Right lobe of liver (tissue), 6 donors: ENCODE data around the gene RTL3. TPM values are rescaled to one million over a fixed set of nuclear protein-coding genes. Genes with fewer than 3 reads are reported as not detected.

Experiments used
- ATAC-seq, 4 donors: fragments of 200-7000 bp; cut with Tn5 transposase; one replicate each; pipeline ENCODE4 v1.9.1; 2020; ENCODE audit warnings: mild to moderate bottlenecking in 4 of 4, moderate library complexity in 4 of 4
- DNase-seq, 3 donors: peaks; one replicate each; pipeline ENCODE4 v3.0.0-alpha.2; 2020
- H3K27ac ChIP-seq, 3 donors: fragments of 200-600 bp; one replicate each; pipeline ENCODE4 v1.8.0; 2022
- H3K27me3 ChIP-seq, 2 donors: fragments of 200-600 bp; one replicate each; pipeline ENCODE4 v1.8.0; 2022
- H3K36me3 ChIP-seq, 4 donors: fragments of 200-600 bp; sonication (generic) in 1 of 4; one replicate each; pipeline versions ENCODE4 v1.5.1 to v1.8.0; 2017 to 2022; ENCODE audit warnings: control low read depth in 1 of 4
- H3K4me1 ChIP-seq, 4 donors: fragments of 200-600 bp; sonication (generic) in 1 of 4; one replicate each; pipeline versions ENCODE4 v1.5.1 to v1.8.0; 2017 to 2022; ENCODE audit warnings: control low read depth in 1 of 4
- H3K4me3 ChIP-seq, 3 donors: fragments of 200-600 bp; one replicate each; pipeline ENCODE4 v1.8.0; 2022
- H3K9me3 ChIP-seq, 4 donors: fragments of 200-600 bp; sonication (generic) in 1 of 4; one replicate each; pipeline versions ENCODE4 v1.5.1 to v1.8.0; 2017 to 2022; ENCODE audit warnings: control low read depth in 1 of 4
- POLR2A ChIP-seq: fragments of 450-650 bp; IDR thresholded peaks from one replicate; pipeline ENCODE4 v1.6.1; 2017; ENCODE audit warnings: antibody characterized with exemption, mild to moderate bottlenecking
- WGBS: methylation state at CpG from one replicate; pipeline ENCODE4 v1.1.6; 2018; ENCODE audit warnings: low coverage, low lambda C conversion rate; ENCODE audit not compliant: insufficient coverage; ENCODE audit errors: missing lambda C conversion rate; 5-methylcytosine and 5-hydroxymethylcytosine counted together
- intact Hi-C, 2 donors: fragments of 100-400 bp; cut with DNase I; formaldehyde crosslinking; loops; one replicate each; pipeline versions ENCODE4 v1.11.2 to v1.14.1; 2022
- total RNA-seq, 6 experiments: library from RNA; depleted of rRNA in 2 of 6; stranded (reverse); fragments of >200 nt in 2 of 6; fragmentation: NEBNext Ultra II Directional in 3 of 6; extraction: Animal tissue kit (Norgen Biotek cat#: 25700) in 3 of 6; gene quantifications; one replicate each; pipeline versions ENCODE4 v1.1.0 to v1.2.4, GENCODE V29; 2016 to 2023
- TF ChIP-seq, protein P1 (sequence below), 4 donors: fragments of 200-600 bp in 3 of 4; fragments of 450-650 bp in 1 of 4; IDR thresholded peaks; one replicate each; pipeline versions ENCODE4 v1.5.1 to v1.8.0; 2016 to 2022; ENCODE audit warnings: antibody characterized with exemption in 4 of 4, mild to moderate bottlenecking in 2 of 4
- donor health status: DM: no; HTN: yes; CAD: no.
- donor health status: DM: no; HTN: no; CAD: no.
- donor health status: DM: no; HTN: no; CAD: no.
- donor health status: DM: no; HTN: yes; CAD: no.
- donor health status: DM: no; HTN: yes; CAD: no.

The RTL3 gene
- total RNA-seq, 6 experiments from 2014 or later: not detected

- no peaks in the 10 kb centered on the region for H3K9me3 ChIP-seq
- intact Hi-C loops: no loop called here
- H3K27ac ChIP-seq: no peak overlapping the region
- WGBS: 39% methylated on average over 3 of the region's 3 CpGs
- H3K4me3 ChIP-seq: no peak overlapping the region
- DNase-seq (no peak), ATAC-seq (no peak)
- H3K27me3 ChIP-seq: peaks cover 0 to 14% of the 10 kb centered on the region in 2 donors
- H3K36me3 ChIP-seq: no peaks in the 10 kb centered on the region
- TF ChIP-seq, protein P1, sequence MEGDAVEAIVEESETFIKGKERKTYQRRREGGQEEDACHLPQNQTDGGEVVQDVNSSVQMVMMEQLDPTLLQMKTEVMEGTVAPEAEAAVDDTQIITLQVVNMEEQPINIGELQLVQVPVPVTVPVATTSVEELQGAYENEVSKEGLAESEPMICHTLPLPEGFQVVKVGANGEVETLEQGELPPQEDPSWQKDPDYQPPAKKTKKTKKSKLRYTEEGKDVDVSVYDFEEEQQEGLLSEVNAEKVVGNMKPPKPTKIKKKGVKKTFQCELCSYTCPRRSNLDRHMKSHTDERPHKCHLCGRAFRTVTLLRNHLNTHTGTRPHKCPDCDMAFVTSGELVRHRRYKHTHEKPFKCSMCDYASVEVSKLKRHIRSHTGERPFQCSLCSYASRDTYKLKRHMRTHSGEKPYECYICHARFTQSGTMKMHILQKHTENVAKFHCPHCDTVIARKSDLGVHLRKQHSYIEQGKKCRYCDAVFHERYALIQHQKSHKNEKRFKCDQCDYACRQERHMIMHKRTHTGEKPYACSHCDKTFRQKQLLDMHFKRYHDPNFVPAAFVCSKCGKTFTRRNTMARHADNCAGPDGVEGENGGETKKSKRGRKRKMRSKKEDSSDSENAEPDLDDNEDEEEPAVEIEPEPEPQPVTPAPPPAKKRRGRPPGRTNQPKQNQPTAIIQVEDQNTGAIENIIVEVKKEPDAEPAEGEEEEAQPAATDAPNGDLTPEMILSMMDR (IDR thresholded peaks at IDR 0.05): no peak
- no peak for TF ChIP-seq POLR2A
- H3K4me1 ChIP-seq: no peaks in the 10 kb centered on the region
Observed at GRCh38 chrX:78693536-78693935, 34.4 kb upstream of the RTL3 start.

DNA sequence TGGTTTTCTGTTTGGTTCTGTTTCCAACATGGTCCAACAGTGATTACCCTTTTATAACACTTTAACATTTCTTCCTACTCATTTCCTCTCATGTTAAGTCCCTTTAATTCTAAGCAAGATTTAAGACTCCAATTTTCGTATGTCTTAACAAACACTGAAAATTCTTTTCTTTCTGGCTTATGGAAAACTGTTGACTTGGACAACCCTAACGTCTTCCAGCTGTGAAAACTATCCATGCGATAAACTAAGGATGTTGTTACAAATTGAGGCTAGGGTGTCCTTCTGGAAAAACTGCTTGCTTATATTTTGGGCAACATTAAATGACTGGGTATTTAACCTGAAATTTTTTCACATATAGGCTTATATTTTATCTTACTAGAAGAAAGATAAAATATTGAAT is 33.9 kb upstream of the RTL3 start:
- Histone ChIP-seq H3K4me1 (no peaks in the 10 kb centered on the region), H3K27me3 (peaks cover 0 to 14% of the 10 kb centered on the region in 2 donors), H3K27ac (no peak overlapping the region), H3K4me3 (no peak overlapping the region), H3K36me3 (no peaks in the 10 kb centered on the region), H3K9me3 (no peaks in the 10 kb centered on the region)
- TF ChIP-seq POLR2A: no peak
- TF ChIP-seq, protein P1 (IDR thresholded peaks at IDR 0.05): no peak
- WGBS: 45% methylated on average over 3 of the region's 3 CpGs
- ATAC-seq (no peak), DNase-seq (no peak)
- intact Hi-C loops: no loop called here

GRCh38 chrX:78687586-78687985 is 28.5 kb upstream of the RTL3 start:
- Histone ChIP-seq H3K4me3 (no peak overlapping the region), H3K27ac (no peak overlapping the region), H3K4me1 (no peaks in the 10 kb centered on the region), H3K36me3 (no peaks in the 10 kb centered on the region), H3K9me3 (no peaks in the 10 kb centered on the region), H3K27me3 (no peaks in the 10 kb centered on the region)
- ATAC-seq: no peak
- no peak for TF ChIP-seq POLR2A
- TF ChIP-seq, protein P1 (IDR thresholded peaks at IDR 0.05): no peak
- WGBS: 87% methylated on average over 2 of the region's 2 CpGs
- intact Hi-C loops: no loop called here
- no peak for DNase-seq

- no peak overlapping the region for H3K4me3 ChIP-seq
- TF ChIP-seq, protein P1 (IDR thresholded peaks at IDR 0.05): no peak
- no peak for TF ChIP-seq POLR2A
- H3K4me1 ChIP-seq: no peaks in the 10 kb centered on the region
- H3K36me3 ChIP-seq: no peaks in the 10 kb centered on the region
- intact Hi-C loops: no loop called here
- no peaks in the 10 kb centered on the region for H3K9me3 ChIP-seq
- H3K27me3 ChIP-seq: no peaks in the 10 kb centered on the region
- DNase-seq (no peak), ATAC-seq (no peak)
- H3K27ac ChIP-seq: no peak overlapping the region
Observed at GRCh38 chrX:78673246-78673645, 14.1 kb upstream of the RTL3 start.

GRCh38 chrX:78665342-78665741 is 6.2 kb upstream of the RTL3 start:
- no peak overlapping the region for H3K4me3 ChIP-seq
- ATAC-seq: no peak
- H3K27ac ChIP-seq: no peak overlapping the region
- intact Hi-C loops: no loop called here
- no peaks in the 10 kb centered on the region for H3K36me3 ChIP-seq
- H3K9me3 ChIP-seq: no peaks in the 10 kb centered on the region
- no peaks in the 10 kb centered on the region for H3K27me3 ChIP-seq
- DNase-seq: no peak
- no peak for TF ChIP-seq POLR2A
- H3K4me1 ChIP-seq: no peaks in the 10 kb centered on the region
